K562 (cell line): ENCODE data around the gene BCL2A1. TPM values are rescaled to one million over a fixed set of nuclear protein-coding genes. Genes with fewer than 3 reads are reported as not detected.
"Not testable (repeated sequence)": the region's sequence is repeated elsewhere in the genome, so short reads cannot be mapped to it uniquely, and the experiment has no call there.

Source experiments
- ATAC-seq: fragments of 200-7000 bp; cut with Tn5 transposase; 3 replicates; pipeline ENCODE4 v1.9.1; 2020; ENCODE audit warnings: moderate library complexity
- BruUV-seq: library from RNA; stranded (reverse); fragments of 400-500 nt; replicated peaks from 2 replicates; lab custom pipeline; 2021; lab: Mats Ljungman, UMichigan
- CTCF ChIA-PET: fragments of 300-600 bp; formaldehyde crosslinking; extraction: SDS; loops from one replicate; lab custom pipeline; 2021; ENCODE audit warnings: low intra/inter-chr PET ratio; lab: Yijun Ruan, JAX
- POLR2A ChIA-PET: fragments of 300-600, 350-650 bp; sonication (Branson Sonifier 250); formaldehyde crosslinking; extraction: SDS; loops from one replicate; lab custom pipeline; 2021; ENCODE audit warnings: antibody characterized with exemption, inconsistent platforms; lab: Yijun Ruan, JAX
- DNase-seq, 4 experiments: peaks; one replicate each; pipeline versions ENCODE4 v3.0.0 to v3.0.0-alpha.2; 2011 to 2018; ENCODE audit warnings: low spot score in 3 of 4, mixed read lengths in 3 of 4; ENCODE audit errors: extremely low read depth in 1 of 4
- FAIRE-seq: peaks from 2 replicates; lab custom pipeline; 2011; peaks lifted over from hg19 to GRCh38; lab: Jason Lieb, UNC
- H2AFZ ChIP-seq: 2 replicates; pipeline ENCODE4 v1.6.0; 2011; ENCODE audit warnings: low read depth, low read length, control low read depth, inconsistent platforms
- H3K27ac ChIP-seq: fragments of 200-600 bp; 3 replicates; pipeline ENCODE4 v1.8.0; 2011; ENCODE audit warnings: low read depth, mild to moderate bottlenecking, control low read depth, inconsistent platforms, low read length, moderate library complexity, mixed read lengths; ENCODE audit errors: extremely low read depth
- H3K27me3 ChIP-seq, 2 experiments: fragments of 300-600 bp in 1 of 2; 2 replicates in 1 of 2; 3 replicates in 1 of 2; pipeline versions ENCODE4 v1.6.0 to v1.8.0; 2011; ENCODE audit warnings: inconsistent platforms in 2 of 2, low read length in 2 of 2, mild to moderate bottlenecking in 1 of 2, mixed read lengths in 1 of 2, moderate library complexity in 1 of 2; ENCODE audit not compliant: control insufficient read depth in 2 of 2, insufficient read depth in 2 of 2
- H3K36me3 ChIP-seq: fragments of 300-600 bp; 3 replicates; pipeline ENCODE4 v1.8.0; 2011; ENCODE audit warnings: mild to moderate bottlenecking, low read length, inconsistent platforms; ENCODE audit not compliant: control insufficient read depth, insufficient read depth
- H3K4me1 ChIP-seq, 2 experiments: fragments of 200-600 bp in 1 of 2; replicated peaks in 1 of 2; 2 replicates in 1 of 2; 3 replicates in 1 of 2; pipeline versions ENCODE4 v1.5.1 to v1.8.0; 2011; ENCODE audit warnings: inconsistent platforms in 2 of 2, low read length in 2 of 2, mild to moderate bottlenecking in 1 of 2, mixed read lengths in 1 of 2, moderate library complexity in 1 of 2; ENCODE audit not compliant: control insufficient read depth in 2 of 2, insufficient read depth in 2 of 2
- H3K4me2 ChIP-seq: 2 replicates; pipeline ENCODE4 v1.6.1; 2011; ENCODE audit warnings: low read length, control low read depth, inconsistent platforms, mixed read lengths; ENCODE audit not compliant: insufficient read depth
- H3K4me3 ChIP-seq: fragments of 200-600 bp; sonication (generic), shearing (Covaris generic); 2 replicates; pipeline ENCODE4 v1.5.1; 2016; ENCODE audit warnings: control low read depth, inconsistent platforms
- H3K79me2 ChIP-seq: fragments of 200-600 bp; 3 replicates; pipeline ENCODE4 v1.8.0; 2011; ENCODE audit warnings: low read length, inconsistent platforms; ENCODE audit not compliant: control insufficient read depth, insufficient read depth
- H3K9ac ChIP-seq, 2 experiments: 2 replicates each; pipeline versions ENCODE4 v1.6.0 to v1.6.1; 2011; ENCODE audit warnings: low read depth in 2 of 2, low read length in 2 of 2, control low read depth in 1 of 2, inconsistent platforms in 1 of 2, mild to moderate bottlenecking in 1 of 2, mixed read lengths in 1 of 2; ENCODE audit not compliant: insufficient read depth in 1 of 2
- H3K9me1 ChIP-seq: one replicate; pipeline ENCODE4 v1.6.0; 2011; ENCODE audit warnings: inconsistent platforms, mild to moderate bottlenecking, low read length, moderate library complexity; ENCODE audit not compliant: control insufficient read depth, insufficient read depth
- H3K9me3 ChIP-seq: replicated peaks from 2 replicates; pipeline ENCODE4 v1.5.1; 2011; ENCODE audit warnings: low read depth, low read length, inconsistent platforms; ENCODE audit not compliant: control insufficient read depth, insufficient read depth
- H4K20me1 ChIP-seq: replicated peaks from 2 replicates; pipeline ENCODE4 v1.6.1; 2011; ENCODE audit warnings: low read length, inconsistent platforms, mixed read lengths; ENCODE audit not compliant: control insufficient read depth, insufficient read depth
- BCOR ChIP-seq: fragments of 450-650 bp; IDR thresholded peaks from 2 replicates; pipeline ENCODE4 v1.6.1; 2016
- CSDE1 ChIP-seq, 2 experiments: fragments of 450-650 bp; IDR thresholded peaks; 2 replicates each; pipeline ENCODE4 v1.6.1; 2016; ENCODE audit warnings: mild to moderate bottlenecking in 1 of 2
- EP400 ChIP-seq: fragments of 450-650 bp; IDR thresholded peaks from 2 replicates; pipeline ENCODE4 v1.6.1; 2017; ENCODE audit warnings: antibody characterized with exemption, mild to moderate bottlenecking, moderate library complexity
- KDM1A ChIP-seq, 2 experiments: fragments of 450-650 bp; IDR thresholded peaks; 2 replicates each; pipeline ENCODE4 v1.6.1; 2016; ENCODE audit warnings: mild to moderate bottlenecking in 2 of 2
- RBM25 ChIP-seq: fragments of 200-400 bp; formaldehyde crosslinking; IDR thresholded peaks from 2 replicates; pipeline ENCODE4 v1.6.1; 2018; ENCODE audit warnings: low read length, low read depth, moderate library complexity; ENCODE audit not compliant: severe bottlenecking
- ZNF239 ChIP-seq: fragments of 250-450 bp; sonication (Bioruptor Pico); IDR thresholded peaks from 2 replicates; pipeline ENCODE4 v1.4.0; 2020; ENCODE audit warnings: mild to moderate bottlenecking
- WGBS: fragments of 100-300 bp; shearing (Covaris generic); methylation state at CpG from one replicate; pipeline ENCODE4 v1.1.6; 2016; ENCODE audit warnings: low coverage, mixed read lengths; ENCODE audit not compliant: insufficient coverage; ENCODE audit errors: missing lambda C conversion rate; 5-methylcytosine and 5-hydroxymethylcytosine counted together
- in situ Hi-C: fragments of 300-500 bp; cut with MboI; formaldehyde crosslinking; loops from 4 replicates; pipeline ENCODE4 v1.15.0; 2018; ENCODE audit warnings: inconsistent platforms, mixed read lengths
- intact Hi-C: fragments of 100-400 bp; cut with micrococcal nuclease; formaldehyde crosslinking; loops from 2 replicates; pipeline ENCODE4 v1.14.2; 2022
- polyA plus RNA-seq, 8 experiments: library from polyadenylated mRNA; depleted of rRNA in 4 of 8; stranded (reverse) in 5 of 8; unstranded in 3 of 8; fragments of >200 nt; fragmentation: Nextera tagmentation in 2 of 8; fragmentation: Illumina TruSeq in 1 of 8; extraction: Ambion mirVana in 2 of 8; extraction: Trizol in 1 of 8; gene quantifications; 2 replicates each; pipeline versions ENCODE4 v1.2.1 to v1.2.3, GENCODE V29; 2011 to 2014; ENCODE audit warnings: inconsistent platforms in 1 of 8, missing spikeins in 1 of 8
- total RNA-seq, 7 experiments: library from RNA; depleted of rRNA in 6 of 7; stranded (reverse); fragments of >200 nt in 6 of 7; fragmentation: Illumina TruSeq in 2 of 7; extraction: Trizol in 2 of 7; gene quantifications; 2 replicates each; pipeline versions ENCODE4 v1.2.1 to v1.2.3, GENCODE V29; 2011 to 2021; ENCODE audit warnings: low replicate concordance in 1 of 7
- TF ChIP-seq, protein P1 (sequence below): sonication (generic); formaldehyde crosslinking; IDR thresholded peaks from 2 replicates; pipeline ENCODE4 v1.8.0; 2022; ENCODE audit warnings: missing genetic modification reagents, mild to moderate bottlenecking, borderline replicate concordance

The BCL2A1 gene
- total and polyA plus RNA-seq, 9 of the 15 experiments (the other 6 are each of a cell fraction or from before 2014, with no cell fraction given) = 0.11 to 1.2 (median 0.25) TPM; not detected in 4

DNA sequence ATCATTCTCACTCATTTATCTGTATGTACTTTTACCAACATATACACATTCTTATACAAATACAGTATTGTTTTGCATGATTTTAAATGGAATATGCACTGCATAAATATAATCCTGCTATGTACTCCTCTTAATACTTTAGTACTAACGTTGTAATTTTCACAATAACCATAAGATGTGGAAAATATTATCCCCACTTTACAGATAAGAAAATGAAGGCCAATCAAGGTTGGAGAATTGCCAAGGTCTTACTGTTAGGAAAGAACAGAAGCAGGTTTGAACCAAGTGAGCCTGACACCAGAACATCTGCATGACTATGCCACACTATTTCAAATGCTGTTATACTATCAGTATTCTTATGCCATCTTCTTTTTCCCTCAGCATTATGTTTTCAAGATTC, 32.9 kb downstream of the BCL2A1 start (continued):
- TF ChIP-seq CSDE1 (IDR thresholded peaks at IDR 0.05) = no peak
- TF ChIP-seq, protein P1, sequence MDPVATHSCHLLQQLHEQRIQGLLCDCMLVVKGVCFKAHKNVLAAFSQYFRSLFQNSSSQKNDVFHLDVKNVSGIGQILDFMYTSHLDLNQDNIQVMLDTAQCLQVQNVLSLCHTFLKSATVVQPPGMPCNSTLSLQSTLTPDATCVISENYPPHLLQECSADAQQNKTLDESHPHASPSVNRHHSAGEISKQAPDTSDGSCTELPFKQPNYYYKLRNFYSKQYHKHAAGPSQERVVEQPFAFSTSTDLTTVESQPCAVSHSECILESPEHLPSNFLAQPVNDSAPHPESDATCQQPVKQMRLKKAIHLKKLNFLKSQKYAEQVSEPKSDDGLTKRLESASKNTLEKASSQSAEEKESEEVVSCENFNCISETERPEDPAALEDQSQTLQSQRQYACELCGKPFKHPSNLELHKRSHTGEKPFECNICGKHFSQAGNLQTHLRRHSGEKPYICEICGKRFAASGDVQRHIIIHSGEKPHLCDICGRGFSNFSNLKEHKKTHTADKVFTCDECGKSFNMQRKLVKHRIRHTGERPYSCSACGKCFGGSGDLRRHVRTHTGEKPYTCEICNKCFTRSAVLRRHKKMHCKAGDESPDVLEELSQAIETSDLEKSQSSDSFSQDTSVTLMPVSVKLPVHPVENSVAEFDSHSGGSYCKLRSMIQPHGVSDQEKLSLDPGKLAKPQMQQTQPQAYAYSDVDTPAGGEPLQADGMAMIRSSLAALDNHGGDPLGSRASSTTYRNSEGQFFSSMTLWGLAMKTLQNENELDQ (CRISPR knock-in tag) = no peak
- TF ChIP-seq ZNF239 (CRISPR knock-in tag) = no peak
- TF ChIP-seq EP400 = no peak
- TF ChIP-seq BCOR = peak; percentile 28; the same call in 1 of the 2 replicates
- peak; percentile 79 for TF ChIP-seq RBM25
- 0 out of 4 replicates have a peak, but pooled peaks of 1 of the 2 experiments have one; percentile 7 for TF ChIP-seq KDM1A (IDR thresholded peaks at IDR 0.05)

DNA sequence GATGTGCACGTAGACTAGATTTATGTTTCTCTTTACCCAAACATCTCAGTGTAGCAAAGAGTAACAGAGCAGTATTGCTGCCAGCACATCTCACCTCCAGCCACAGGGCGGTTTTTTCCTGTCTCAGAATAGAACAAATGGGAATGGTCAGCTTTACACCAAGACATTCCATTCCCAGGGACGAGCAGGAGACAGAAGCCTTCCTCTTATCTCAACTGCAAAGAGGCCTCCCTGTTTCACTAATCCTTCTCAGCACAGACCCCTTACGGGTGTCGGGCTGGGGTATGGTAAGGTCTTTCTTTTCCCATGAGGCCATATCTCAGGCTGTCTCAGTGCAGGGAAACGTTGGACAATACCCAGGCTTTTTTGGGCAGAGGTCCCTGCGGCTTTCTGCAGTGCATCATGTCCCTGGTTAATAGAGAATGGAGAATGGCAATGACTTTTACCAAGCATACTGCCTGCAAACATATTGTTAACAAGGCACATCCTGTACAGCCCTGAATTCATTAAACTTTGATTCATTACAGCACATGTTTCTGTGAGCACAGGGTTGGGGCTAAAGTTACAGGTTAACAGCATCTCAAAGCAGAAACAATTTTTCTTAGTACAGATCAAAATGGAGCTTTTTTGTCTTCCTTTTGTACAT, 35.3 kb downstream of the BCL2A1 start:
- H3K27ac ChIP-seq, H3K27me3 ChIP-seq, H3K9me3 ChIP-seq, BruUV-seq, DNase-seq, FAIRE-seq, H3K9ac ChIP-seq, ATAC-seq, H4K20me1 ChIP-seq, H3K4me3 ChIP-seq, in situ Hi-C loops, H3K79me2 ChIP-seq, intact Hi-C loops, H3K9me1 ChIP-seq, H3K36me3 ChIP-seq, CTCF ChIA-PET: not testable (repeated sequence)
- peak overlapping the region; percentile 3; the same call in 1 of the 2 replicates for H3K4me2 ChIP-seq
- WGBS = 19% methylated on average over 6 of the region's 7 CpGs
- H3K4me1 ChIP-seq = peaks cover 0 to 12% of the 10 kb centered on the region in 2 experiments; a peak in 3 of 5 replicates
- H2AFZ ChIP-seq = peak overlapping the region; percentile 74
- POLR2A ChIA-PET = interaction anchor here (0.6 to 0.9 kb wide), 2 partner anchors 13 to 57 kb away, joined by 4 to 5 read pairs; no protein-coding TSS in a partner anchor
